Activated T-helper 1 cell treated with anti-CD3 and anti-CD28 coated beads, Interleukin-12 subunit alpha, Interleukin-12 subunit beta, Interleukin-2, Interleukin-4 antibody, amounts not matched to agents 30 ng/mL and 10 ng/mL and 1 ng/mL, durations not matched to agents 14 hours and 24 hours and 36 hours (primary cell): ENCODE data around the gene PRR19. TPM values are rescaled to one million over a fixed set of nuclear protein-coding genes. Genes with fewer than 3 reads are reported as not detected.
A peak's percentile ranks its signal among the peaks of the same experiment; 100 is the strongest.

Experiments used
- DNase-seq: peaks from one replicate; pipeline ENCODE4 v3.0.0; 2021; ENCODE audit warnings: low spot score
- H3K27ac Mint-ChIP-seq: one replicate; pipeline ENCODE4 v1.8.0; 2021; ENCODE audit warnings: mild to moderate bottlenecking, mixed read lengths
- H3K27me3 Mint-ChIP-seq: one replicate; pipeline ENCODE4 v1.8.0; 2022; ENCODE audit warnings: mild to moderate bottlenecking, moderate library complexity, mixed read lengths; ENCODE audit not compliant: insufficient read depth
- H3K36me3 Mint-ChIP-seq: one replicate; pipeline ENCODE4 v1.8.0; 2021; ENCODE audit warnings: low read depth, mixed read lengths
- H3K4me1 Mint-ChIP-seq: one replicate; pipeline ENCODE4 v1.8.0; 2021; ENCODE audit warnings: low read depth, mixed read lengths
- H3K4me3 Mint-ChIP-seq: one replicate; pipeline ENCODE4 v1.8.0; 2021; ENCODE audit warnings: mild to moderate bottlenecking, moderate library complexity, mixed read lengths
- H3K9me3 Mint-ChIP-seq: one replicate; pipeline ENCODE4 v1.8.0; 2021; ENCODE audit warnings: mixed read lengths
- intact Hi-C: fragments of 100-400 bp; cut with micrococcal nuclease; formaldehyde crosslinking; loops from one replicate; pipeline ENCODE4 v1.15.1; 2024
- total RNA-seq: library from RNA; stranded (reverse); gene quantifications from 2 replicates; pipeline ENCODE4 v1.2.3, GENCODE V29; 2022

PRR19 gene
- total RNA-seq, 1 donor from 2014 or later: 1.4 TPM

- H3K4me3 Mint-ChIP-seq: no peak overlapping the region
- peaks cover 6% of the 10 kb centered on the region for H3K36me3 Mint-ChIP-seq
- H3K4me1 Mint-ChIP-seq: peaks cover 30% of the 10 kb centered on the region
- DNase-seq: no peak
- H3K9me3 Mint-ChIP-seq: no peaks in the 10 kb centered on the region
- H3K27ac Mint-ChIP-seq: no peak overlapping the region
- H3K27me3 Mint-ChIP-seq: no peaks in the 10 kb centered on the region
- intact Hi-C loops: loop anchor here (1.0 kb wide), 6 partner anchors 12 to 407 kb away; partner anchors contain the start of genes DEDD2, ERF, PAFAH1B3 and PRR19
These were observed 34.2 kb upstream of the PRR19 start for GRCh38 chr19:42267644-42268141.

GRCh38 chr19:42268142-42268703, 33.7 kb upstream of the PRR19 start:
- H3K4me1 Mint-ChIP-seq: peaks cover 30% of the 10 kb centered on the region
- peaks cover 6% of the 10 kb centered on the region for H3K36me3 Mint-ChIP-seq
- intact Hi-C loops: loop anchor here (1.0 kb wide), 6 partner anchors 13 to 408 kb away; partner anchors contain the start of genes DEDD2, ERF, PAFAH1B3 and PRR19
- DNase-seq: peak; percentile 99
- H3K27me3 Mint-ChIP-seq: no peaks in the 10 kb centered on the region
- H3K9me3 Mint-ChIP-seq: no peaks in the 10 kb centered on the region
- no peak overlapping the region for H3K27ac Mint-ChIP-seq
- H3K4me3 Mint-ChIP-seq: no peak overlapping the region

- Mint-ChIP-seq H3K27ac (peak within 1 kb of the TSS; percentile 99), H3K4me3 (no peak within 1 kb of the TSS), H3K36me3 (peaks cover 10% of the 10 kb centered on the region), H3K4me1 (peaks cover 30% of the 10 kb centered on the region), H3K9me3 (no peaks in the 10 kb centered on the region), H3K27me3 (no peaks in the 10 kb centered on the region)
- DNase-seq: peak; percentile 99
- intact Hi-C loops: loop anchor here (1.0 kb wide), 6 partner anchors 14 to 409 kb away; partner anchors contain the start of genes DEDD2, ERF, PAFAH1B3 and PRR19
These were observed 33.0 kb upstream of the PRR19 start, which contains the start of gene CIC for GRCh38 chr19:42268704-42269477. TSS of gene CIC (plus strand) at chr19:42269252. CDS start at chr19:42271784, 2,532 bp downstream.

DNA sequence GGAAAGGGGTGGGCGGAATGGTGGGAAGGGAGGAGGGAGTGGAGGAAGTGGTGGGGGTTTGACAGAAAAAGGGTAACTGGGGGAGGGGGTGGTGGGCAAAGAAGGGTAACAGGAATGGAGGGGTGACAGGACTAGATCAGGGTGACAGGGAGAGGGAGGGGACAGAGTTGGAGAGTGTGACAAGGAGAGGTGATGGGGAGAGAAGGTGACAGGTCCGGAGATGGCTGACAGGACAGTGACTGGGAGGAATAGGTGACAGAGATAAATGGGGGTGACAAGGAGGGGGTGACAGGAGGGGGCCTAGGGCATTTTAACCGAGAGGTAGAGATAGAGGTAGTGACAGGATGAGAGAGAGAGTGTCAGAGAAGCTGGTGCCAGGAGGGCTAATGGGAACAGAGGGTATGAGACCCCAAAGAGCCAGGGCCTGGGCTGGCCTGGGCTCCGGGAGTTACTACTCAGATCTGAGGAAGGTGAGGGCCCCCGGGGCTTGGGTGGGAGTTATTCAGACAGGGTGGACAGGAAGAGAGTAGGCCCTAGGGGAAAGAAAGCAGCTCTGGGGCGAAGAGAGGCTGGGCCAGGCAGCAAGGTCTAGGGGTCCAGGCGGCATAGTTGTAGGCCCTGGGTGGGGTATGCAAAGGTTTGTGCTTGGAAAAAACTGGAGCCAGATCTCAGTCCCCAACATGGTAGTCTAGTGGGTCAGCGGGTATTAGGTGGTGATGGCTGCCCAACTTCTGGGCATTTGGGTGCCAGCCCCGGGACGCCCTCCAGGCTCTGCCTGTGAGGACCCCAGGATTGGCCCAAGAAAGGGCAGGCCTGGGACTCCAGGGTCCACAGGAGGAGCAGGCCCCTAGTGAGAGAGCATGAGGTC, 32.2 kb upstream of the PRR19 start:
- H3K4me3 Mint-ChIP-seq: no peak overlapping the region
- H3K36me3 Mint-ChIP-seq: peaks cover 15% of the 10 kb centered on the region
- peak overlapping the region; percentile 99 for H3K27ac Mint-ChIP-seq
- DNase-seq: no peak
- H3K27me3 Mint-ChIP-seq: no peaks in the 10 kb centered on the region
- H3K4me1 Mint-ChIP-seq: peaks cover 33% of the 10 kb centered on the region
- no peaks in the 10 kb centered on the region for H3K9me3 Mint-ChIP-seq
- intact Hi-C loops: no loop called here

- Mint-ChIP-seq H3K36me3 (peaks cover 16% of the 10 kb centered on the region), H3K4me1 (peaks cover 40% of the 10 kb centered on the region), H3K4me3 (no peak overlapping the region), H3K9me3 (no peaks in the 10 kb centered on the region), H3K27me3 (no peaks in the 10 kb centered on the region), H3K27ac (peak overlapping the region; percentile 99)
- intact Hi-C loops: no loop called here
- peak; percentile 59 for DNase-seq
These were observed 31.4 kb upstream of the PRR19 start for GRCh38 chr19:42270346-42271044.

GRCh38 chr19:42271045-42271419, 30.9 kb upstream of the PRR19 start:
- Mint-ChIP-seq H3K4me3 (no peak overlapping the region), H3K27me3 (no peaks in the 10 kb centered on the region), H3K36me3 (peaks cover 20% of the 10 kb centered on the region), H3K27ac (peak overlapping the region; percentile 88), H3K9me3 (no peaks in the 10 kb centered on the region), H3K4me1 (peaks cover 44% of the 10 kb centered on the region)
- no peak for DNase-seq
- intact Hi-C loops: no loop called here

DNA sequence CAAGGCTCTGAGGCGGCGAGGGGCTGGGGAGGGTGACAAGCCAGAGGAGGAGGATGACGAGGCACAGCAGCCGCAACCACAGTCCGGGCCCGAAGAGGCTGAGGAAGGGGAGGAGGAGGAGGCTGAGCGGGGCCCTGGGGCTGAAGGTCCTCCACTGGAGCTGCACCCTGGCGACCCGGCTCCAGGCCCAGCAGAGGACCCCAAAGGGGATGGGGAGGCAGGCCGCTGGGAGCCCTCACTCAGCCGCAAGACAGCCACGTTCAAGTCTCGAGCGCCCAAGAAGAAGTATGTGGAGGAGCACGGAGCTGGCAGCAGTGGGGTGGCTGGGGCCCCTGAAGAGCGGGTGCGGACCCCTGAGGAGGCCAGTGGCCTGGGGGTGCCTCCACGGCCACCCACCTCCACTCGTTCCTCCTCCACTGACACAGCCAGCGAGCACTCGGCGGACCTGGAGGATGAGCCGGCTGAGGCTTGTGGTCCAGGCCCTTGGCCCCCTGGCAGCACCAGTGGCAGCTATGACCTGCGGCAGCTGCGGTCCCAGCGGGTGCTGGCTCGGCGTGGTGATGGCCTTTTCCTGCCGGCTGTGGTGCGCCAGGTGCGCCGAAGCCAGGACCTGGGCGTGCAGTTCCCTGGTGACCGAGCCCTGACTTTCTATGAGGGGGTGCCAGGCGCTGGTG, 29.9 kb upstream of the PRR19 start:
- H3K27ac Mint-ChIP-seq: peak overlapping the region; percentile 88

GRCh38 chr19:42272535-42272897, 29.4 kb upstream of the PRR19 start:
- no peak for DNase-seq
- H3K27ac Mint-ChIP-seq: no peak overlapping the region
- intact Hi-C loops: no loop called here
- peaks cover 23% of the 10 kb centered on the region for H3K36me3 Mint-ChIP-seq
- no peak overlapping the region for H3K4me3 Mint-ChIP-seq
- no peaks in the 10 kb centered on the region for H3K27me3 Mint-ChIP-seq
- H3K4me1 Mint-ChIP-seq: peaks cover 57% of the 10 kb centered on the region
- no peaks in the 10 kb centered on the region for H3K9me3 Mint-ChIP-seq

More for the DNA sequence above, 29.9 kb upstream of the PRR19 start:
- intact Hi-C loops: no loop called here
- peaks cover 23% of the 10 kb centered on the region for H3K36me3 Mint-ChIP-seq
- DNase-seq: no peak
- H3K9me3 Mint-ChIP-seq: no peaks in the 10 kb centered on the region
- no peaks in the 10 kb centered on the region for H3K27me3 Mint-ChIP-seq
- H3K4me1 Mint-ChIP-seq: peaks cover 54% of the 10 kb centered on the region
- H3K4me3 Mint-ChIP-seq: no peak overlapping the region

- Mint-ChIP-seq H3K4me1 (peaks cover 53% of the 10 kb centered on the region), H3K27me3 (no peaks in the 10 kb centered on the region), H3K36me3 (peaks cover 23% of the 10 kb centered on the region), H3K4me3 (no peak overlapping the region), H3K9me3 (no peaks in the 10 kb centered on the region), H3K27ac (no peak overlapping the region)
- intact Hi-C loops: no loop called here
- DNase-seq: no peak
These were observed 28.9 kb upstream of the PRR19 start for GRCh38 chr19:42272989-42273406.

- Mint-ChIP-seq H3K27ac (no peak overlapping the region), H3K9me3 (no peaks in the 10 kb centered on the region), H3K27me3 (no peaks in the 10 kb centered on the region), H3K4me1 (peaks cover 56% of the 10 kb centered on the region), H3K4me3 (no peak overlapping the region), H3K36me3 (peaks cover 23% of the 10 kb centered on the region)
- intact Hi-C loops: no loop called here
- DNase-seq: no peak
These were observed 28.4 kb upstream of the PRR19 start for GRCh38 chr19:42273407-42274064.

DNA sequence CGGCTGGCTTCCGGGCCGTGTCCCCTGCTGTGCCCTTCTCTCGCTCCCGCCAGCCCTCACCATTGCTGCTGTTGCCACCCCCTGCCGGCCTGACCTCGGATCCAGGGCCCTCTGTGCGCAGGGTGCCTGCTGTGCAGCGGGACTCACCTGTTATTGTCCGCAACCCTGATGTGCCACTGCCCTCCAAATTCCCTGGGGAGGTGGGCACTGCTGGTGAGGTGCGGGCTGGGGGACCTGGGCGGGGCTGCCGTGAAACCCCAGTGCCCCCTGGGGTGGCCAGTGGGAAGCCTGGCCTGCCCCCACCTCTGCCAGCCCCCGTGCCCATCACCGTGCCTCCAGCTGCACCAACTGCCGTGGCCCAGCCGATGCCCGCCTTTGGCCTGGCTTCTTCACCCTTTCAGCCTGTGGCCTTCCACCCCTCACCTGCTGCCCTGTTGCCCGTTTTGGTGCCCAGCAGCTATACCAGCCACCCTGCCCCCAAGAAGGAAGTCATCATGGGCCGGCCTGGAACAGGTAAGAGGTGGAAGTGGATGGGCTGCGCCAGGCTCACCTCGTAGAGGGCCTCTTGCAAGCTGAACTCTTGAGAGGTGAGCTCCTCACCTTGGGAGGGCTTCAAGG, 27.8 kb upstream of the PRR19 start:
- DNase-seq: no peak
- no peak overlapping the region for H3K4me3 Mint-ChIP-seq
- H3K4me1 Mint-ChIP-seq: peaks cover 62% of the 10 kb centered on the region
- intact Hi-C loops: no loop called here
- peaks cover 24% of the 10 kb centered on the region for H3K36me3 Mint-ChIP-seq
- H3K27ac Mint-ChIP-seq: no peak overlapping the region
- no peaks in the 10 kb centered on the region for H3K9me3 Mint-ChIP-seq
- H3K27me3 Mint-ChIP-seq: no peaks in the 10 kb centered on the region
